GM23248 (cell line): Measurements from ENCODE around the gene SMYD3. TPM values are rescaled to one million over a fixed set of nuclear protein-coding genes. Genes with fewer than 3 reads are reported as not detected.

Experiments used
- DNase-seq: peaks from one replicate; pipeline ENCODE4 v3.0.0-alpha.2; 2015
- H2AFZ ChIP-seq: fragments of 200-600 bp; sonication (generic); 2 replicates; pipeline ENCODE4 v1.6.1; 2016; ENCODE audit warnings: antibody characterized with exemption
- H3F3A ChIP-seq: fragments of 200-600 bp; sonication (generic); 2 replicates; pipeline ENCODE4 v1.6.1; 2016; ENCODE audit warnings: mild to moderate bottlenecking, antibody characterized with exemption, mixed run types; ENCODE audit not compliant: insufficient read depth
- H3K27ac ChIP-seq: fragments of 200-600 bp; sonication (generic); 2 replicates; pipeline ENCODE4 v1.5.1; 2016; ENCODE audit warnings: mild to moderate bottlenecking
- H3K27me3 ChIP-seq: fragments of 200-600 bp; sonication (generic); replicated peaks from 2 replicates; pipeline ENCODE4 v1.6.1; 2016; ENCODE audit warnings: mild to moderate bottlenecking; ENCODE audit not compliant: insufficient read depth
- H3K36me3 ChIP-seq: fragments of 200-600 bp; sonication (generic); 2 replicates; pipeline ENCODE4 v1.6.1; 2016; ENCODE audit warnings: low read depth, mild to moderate bottlenecking
- H3K4me1 ChIP-seq: fragments of 200-600 bp; sonication (generic); 2 replicates; pipeline ENCODE4 v1.6.1; 2016; ENCODE audit warnings: mild to moderate bottlenecking; ENCODE audit not compliant: insufficient read depth
- H3K4me2 ChIP-seq: fragments of 200-600 bp; sonication (generic); one replicate; pipeline ENCODE4 v1.6.1; 2016; ENCODE audit warnings: mild to moderate bottlenecking; ENCODE audit not compliant: unreplicated experiment
- H3K4me3 ChIP-seq: fragments of 200-600 bp; sonication (generic); 2 replicates; pipeline ENCODE4 v1.5.1; 2016; ENCODE audit warnings: mild to moderate bottlenecking
- H3K79me2 ChIP-seq: fragments of 200-600 bp; sonication (generic); 2 replicates; pipeline ENCODE4 v1.6.1; 2016; ENCODE audit warnings: mild to moderate bottlenecking; ENCODE audit not compliant: insufficient read depth
- H3K9ac ChIP-seq: fragments of 200-600 bp; sonication (generic); 2 replicates; pipeline ENCODE4 v1.6.1; 2016; ENCODE audit warnings: mild to moderate bottlenecking
- H3K9me2 ChIP-seq: fragments of 200-600 bp; sonication (generic); 2 replicates; pipeline ENCODE4 v1.6.1; 2016; ENCODE audit warnings: mixed run types, mild to moderate bottlenecking, moderate library complexity; ENCODE audit not compliant: insufficient read depth
- H3K9me3 ChIP-seq: fragments of 200-600 bp; sonication (generic); one replicate; pipeline ENCODE4 v1.6.1; 2017; ENCODE audit warnings: low read depth
- H4K20me1 ChIP-seq: fragments of 200-600 bp; sonication (generic); 2 replicates; pipeline ENCODE4 v1.6.0; 2016; ENCODE audit not compliant: insufficient read depth
- EZH2 ChIP-seq: fragments of 200-600 bp; sonication (generic); IDR thresholded peaks from 2 replicates; pipeline ENCODE4 v1.6.1; 2018; ENCODE audit warnings: antibody characterized with exemption, mild to moderate bottlenecking; ENCODE audit not compliant: insufficient read depth, poor library complexity, severe bottlenecking
- EZH2phosphoT487 ChIP-seq: fragments of 200-600 bp; sonication (generic); IDR thresholded peaks from 2 replicates; pipeline ENCODE4 v1.6.1; 2018; ENCODE audit warnings: antibody characterized with exemption, moderate library complexity, mild to moderate bottlenecking, low read depth; ENCODE audit not compliant: insufficient read depth
- WGBS, 2 experiments: methylation state at CpG; one replicate each; pipeline ENCODE4 v1.1.6; 2015 to 2017; ENCODE audit warnings: low lambda C conversion rate in 2 of 2, low coverage in 1 of 2; ENCODE audit errors: missing lambda C conversion rate in 2 of 2; 5-methylcytosine and 5-hydroxymethylcytosine counted together
- in situ Hi-C: fragments of 300-500 bp; cut with MboI; formaldehyde crosslinking; loops from 2 replicates; pipeline ENCODE4 v1.15.0; 2020
- polyA plus RNA-seq: library from polyadenylated mRNA; unstranded; fragments of >200 nt; fragmentation: Nextera tagmentation; extraction: Ambion mirVana; gene quantifications from 2 replicates; pipeline ENCODE4 v1.2.1, GENCODE V29; 2016
- total RNA-seq: library from RNA; depleted of rRNA; stranded (reverse); fragments of >200 nt; shearing (Covaris generic); gene quantifications from 2 replicates; pipeline ENCODE4 v1.2.3, GENCODE V29; 2014

Gene SMYD3
- total and polyA plus RNA-seq, 2 experiments from 2014 or later: 32.1 to 44.8 TPM

- no peaks in the 10 kb centered on the region for H3F3A ChIP-seq
- H3K27ac ChIP-seq: no peak overlapping the region
- TF ChIP-seq EZH2phosphoT487: no peak
- no peak for TF ChIP-seq EZH2
- H3K36me3 ChIP-seq: no peaks in the 10 kb centered on the region
- no peaks in the 10 kb centered on the region for H3K79me2 ChIP-seq
- no peak overlapping the region for H3K9ac ChIP-seq
- no peaks in the 10 kb centered on the region for H3K27me3 ChIP-seq
- in situ Hi-C loops: no loop called here
- H2AFZ ChIP-seq: no peak overlapping the region
- H4K20me1 ChIP-seq: no peaks in the 10 kb centered on the region
- no peak overlapping the region for H3K4me3 ChIP-seq
- H3K4me2 ChIP-seq: no peak overlapping the region
- DNase-seq: no peak
- no peaks in the 10 kb centered on the region for H3K9me2 ChIP-seq
- H3K4me1 ChIP-seq: no peaks in the 10 kb centered on the region
- no peaks in the 10 kb centered on the region for H3K9me3 ChIP-seq
Measured at GRCh38 chr1:246181241-246181640, 325.8 kb downstream of the SMYD3 start.

- 14 to 35% methylated on average over 1 of the region's 1 CpG for WGBS, 2 experiments
- Histone ChIP-seq H3K79me2 (no peaks in the 10 kb centered on the region), H2AFZ (no peak overlapping the region), H3K4me2 (no peak overlapping the region), H3K9me2 (no peaks in the 10 kb centered on the region), H3K9ac (no peak overlapping the region), H3K9me3 (no peaks in the 10 kb centered on the region), H3K4me3 (no peak overlapping the region), H3F3A (no peaks in the 10 kb centered on the region), H4K20me1 (no peaks in the 10 kb centered on the region), H3K36me3 (no peaks in the 10 kb centered on the region), H3K4me1 (no peaks in the 10 kb centered on the region), H3K27ac (no peak overlapping the region), H3K27me3 (no peaks in the 10 kb centered on the region)
- TF ChIP-seq EZH2 (no peak), EZH2phosphoT487 (no peak)
- in situ Hi-C loops: no loop called here
- DNase-seq: no peak
Measured at GRCh38 chr1:246179401-246179800, 327.7 kb downstream of the SMYD3 start.

GRCh38 chr1:246178717-246179311 lies 328.3 kb downstream of the SMYD3 start:
- Histone ChIP-seq H3K27me3 (no peaks in the 10 kb centered on the region), H3K4me2 (no peak overlapping the region), H3F3A (no peaks in the 10 kb centered on the region), H3K9me2 (no peaks in the 10 kb centered on the region), H3K36me3 (no peaks in the 10 kb centered on the region), H2AFZ (no peak overlapping the region), H4K20me1 (no peaks in the 10 kb centered on the region), H3K79me2 (no peaks in the 10 kb centered on the region), H3K9ac (no peak overlapping the region), H3K4me3 (no peak overlapping the region), H3K27ac (no peak overlapping the region), H3K9me3 (no peaks in the 10 kb centered on the region), H3K4me1 (no peaks in the 10 kb centered on the region)
- DNase-seq: no peak
- WGBS, 2 experiments: 96% methylated on average over 6 of the region's 6 CpGs
- TF ChIP-seq EZH2: no peak
- no peak for TF ChIP-seq EZH2phosphoT487
- in situ Hi-C loops: no loop called here

- in situ Hi-C loops: no loop called here
- TF ChIP-seq EZH2phosphoT487 (no peak), EZH2 (no peak)
- 92 to 94% methylated on average over 11 of the region's 11 CpGs for WGBS, 2 experiments
- H3K79me2 ChIP-seq: no peaks in the 10 kb centered on the region
- H3F3A ChIP-seq: no peaks in the 10 kb centered on the region
- H3K9ac ChIP-seq: no peak overlapping the region
- no peak overlapping the region for H2AFZ ChIP-seq
- no peak overlapping the region for H3K4me2 ChIP-seq
- no peaks in the 10 kb centered on the region for H3K27me3 ChIP-seq
- no peak overlapping the region for H3K4me3 ChIP-seq
- H3K36me3 ChIP-seq: no peaks in the 10 kb centered on the region
- H3K4me1 ChIP-seq: no peaks in the 10 kb centered on the region
- H3K9me2 ChIP-seq: no peaks in the 10 kb centered on the region
- DNase-seq: no peak
- no peaks in the 10 kb centered on the region for H4K20me1 ChIP-seq
- no peaks in the 10 kb centered on the region for H3K9me3 ChIP-seq
- no peak overlapping the region for H3K27ac ChIP-seq
Measured at GRCh38 chr1:246176126-246177024, 330.7 kb downstream of the SMYD3 start.
